ENCODE results near the gene XPO5. TPM values are rescaled to one million over a fixed set of nuclear protein-coding genes. Genes with fewer than 3 reads are reported as not detected.
"Not testable (repeated sequence)": the region's sequence is repeated elsewhere in the genome, so short reads cannot be mapped to it uniquely, and the experiment has no call there.

XPO5 gene
- total and polyA plus RNA-seq, 2 of the 4 experiments (the other 2 are of a cell fraction) = 29.0 to 30.1 TPM

DNA sequence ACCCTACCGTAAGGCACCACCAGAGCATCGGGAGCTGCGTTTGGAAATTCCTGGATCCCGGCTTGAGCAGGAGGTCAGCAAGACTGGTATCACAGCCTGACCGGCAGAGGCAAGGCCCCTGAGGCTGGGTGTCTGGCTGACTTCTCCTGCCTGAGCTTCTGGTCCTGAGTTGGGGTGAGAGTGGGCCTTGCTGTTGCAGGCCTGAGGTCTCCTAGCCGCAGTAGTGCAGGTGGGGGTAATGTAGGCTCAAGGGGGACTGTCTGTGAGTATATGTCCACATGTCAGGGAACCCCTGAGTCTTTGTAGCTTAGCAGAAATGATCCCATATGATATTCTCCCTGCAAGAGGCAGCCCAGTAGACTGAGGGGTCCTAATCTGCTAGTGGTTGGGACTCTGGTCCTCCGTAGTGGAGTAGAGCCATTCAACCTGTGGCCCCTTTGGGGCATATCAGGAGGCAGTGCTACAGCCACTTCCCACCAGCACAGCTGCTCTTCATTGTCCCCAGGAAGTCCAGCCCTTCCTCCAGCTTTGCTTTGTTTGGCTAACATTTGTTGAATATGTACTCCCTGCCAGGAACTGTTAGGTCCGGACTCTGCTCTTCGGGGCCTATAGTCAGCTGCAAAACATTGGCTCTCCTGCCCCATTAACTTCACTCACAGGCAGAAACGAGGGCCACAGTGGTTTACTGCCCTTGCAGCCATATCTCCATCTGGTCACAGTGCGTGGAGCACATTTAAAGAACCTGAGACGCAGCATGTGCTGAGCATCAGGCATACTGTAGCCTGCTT, 76.6 kb downstream of the XPO5 start (continued):
- TF ChIP-seq, protein P1, sequence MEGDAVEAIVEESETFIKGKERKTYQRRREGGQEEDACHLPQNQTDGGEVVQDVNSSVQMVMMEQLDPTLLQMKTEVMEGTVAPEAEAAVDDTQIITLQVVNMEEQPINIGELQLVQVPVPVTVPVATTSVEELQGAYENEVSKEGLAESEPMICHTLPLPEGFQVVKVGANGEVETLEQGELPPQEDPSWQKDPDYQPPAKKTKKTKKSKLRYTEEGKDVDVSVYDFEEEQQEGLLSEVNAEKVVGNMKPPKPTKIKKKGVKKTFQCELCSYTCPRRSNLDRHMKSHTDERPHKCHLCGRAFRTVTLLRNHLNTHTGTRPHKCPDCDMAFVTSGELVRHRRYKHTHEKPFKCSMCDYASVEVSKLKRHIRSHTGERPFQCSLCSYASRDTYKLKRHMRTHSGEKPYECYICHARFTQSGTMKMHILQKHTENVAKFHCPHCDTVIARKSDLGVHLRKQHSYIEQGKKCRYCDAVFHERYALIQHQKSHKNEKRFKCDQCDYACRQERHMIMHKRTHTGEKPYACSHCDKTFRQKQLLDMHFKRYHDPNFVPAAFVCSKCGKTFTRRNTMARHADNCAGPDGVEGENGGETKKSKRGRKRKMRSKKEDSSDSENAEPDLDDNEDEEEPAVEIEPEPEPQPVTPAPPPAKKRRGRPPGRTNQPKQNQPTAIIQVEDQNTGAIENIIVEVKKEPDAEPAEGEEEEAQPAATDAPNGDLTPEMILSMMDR (conservative IDR thresholded peaks at IDR 0.05; ENCODE audit: low read depth, low read length) = no peak

DNA sequence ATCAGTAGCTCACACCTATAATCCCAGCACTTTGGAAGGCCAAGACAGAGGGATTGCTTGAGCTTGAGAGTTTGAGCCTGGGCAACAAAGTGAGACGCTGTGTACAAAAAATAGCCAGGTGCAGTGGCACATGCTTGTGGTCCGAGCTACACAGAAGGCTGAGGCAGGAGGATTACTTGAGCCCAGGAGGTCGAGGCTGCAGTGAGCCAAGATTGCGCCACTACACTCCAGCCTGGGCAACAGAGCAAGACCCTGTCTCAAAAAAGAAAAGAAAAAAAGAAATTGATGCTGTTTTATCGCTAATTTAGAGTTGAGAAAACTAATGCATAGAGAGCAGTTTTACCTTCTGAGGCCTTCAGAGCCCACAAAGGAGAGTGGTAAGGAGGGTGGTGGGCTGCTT, 77.5 kb downstream of the XPO5 start:
- intact Hi-C loops (cut with micrococcal nuclease) = loop anchor here (5.0 kb wide), 1 partner anchor 131 kb away; the partner anchor contains the start of gene ZNF318
- H3K4me1 ChIP-seq (ENCODE audit: control insufficient read depth, insufficient read depth, low read length) = peaks cover 35% of the 10 kb centered on the region

More for the DNA sequence above, 77.5 kb downstream of the XPO5 start:
- H3K27ac ChIP-seq (ENCODE audit: insufficient read depth, low read length); H2AK5ac ChIP-seq (ENCODE audit: low read depth, low read length); BruUV-seq (replicated peaks); H4K8ac ChIP-seq (ENCODE audit: low read depth in 2 of 2, low read length in 2 of 2); H3K18ac ChIP-seq (ENCODE audit: low read depth, low read length); H3K9ac ChIP-seq (ENCODE audit: low read depth, low read length); POLR2A ChIA-PET (ENCODE audit: unreplicated experiment); H2AK9ac ChIP-seq (replicated peaks; ENCODE audit: low read depth, low read length, poor library complexity); H3K23ac ChIP-seq (ENCODE audit: low read depth, low read length); H2AFZ ChIP-seq (replicated peaks; ENCODE audit: low read length, poor library complexity); H3K56ac ChIP-seq (ENCODE audit: extremely low read depth, insufficient read depth, low read length); H4K91ac ChIP-seq (ENCODE audit: insufficient read depth, low read depth, low read length); H2BK15ac ChIP-seq (ENCODE audit: low read depth, low read length); H3K4ac ChIP-seq (ENCODE audit: low read depth, low read length); H4K5ac ChIP-seq (ENCODE audit: low read depth, low read length); CTCF ChIA-PET; H3K4me2 ChIP-seq (ENCODE audit: low read depth, low read length); H3K9me3 ChIP-seq (ENCODE audit: control insufficient read depth, insufficient read depth, low read length); H3K4me3 ChIP-seq (ENCODE audit: insufficient read depth, low read depth, low read length); H3K14ac ChIP-seq (replicated peaks; ENCODE audit: low read depth, low read length); H2BK5ac ChIP-seq (ENCODE audit: low read depth, low read length, poor library complexity, severe bottlenecking); DNase-seq; H2BK120ac ChIP-seq (ENCODE audit: low read depth, low read length); dilution Hi-C loops (cut with HindIII; ENCODE audit: low sequenced_read_pairs, unreplicated experiment); H2BK20ac ChIP-seq (ENCODE audit: low read depth, low read length); H3K27me3 ChIP-seq (ENCODE audit: control insufficient read depth, insufficient read depth, low read length); ATAC-seq (ENCODE audit: low read depth): not testable (repeated sequence)
- Histone ChIP-seq H4K20me1 (ENCODE audit: insufficient read depth, low read length) (peaks cover 14% of the 10 kb centered on the region; the same call in 1 of the 2 replicates), H3K9me1 (ENCODE audit: insufficient read depth, low read length) (peaks cover 23% of the 10 kb centered on the region), H3K79me1 (ENCODE audit: low read depth in 1 of 2, low read length in 2 of 2) (peaks cover 20 to 44% of the 10 kb centered on the region in 2 experiments), H3K36me3 (ENCODE audit: control insufficient read depth, insufficient read depth, low read length) (peaks cover 42% of the 10 kb centered on the region)
- in situ Hi-C loops (cut with MboI; ENCODE audit: low sequenced_read_pairs) = loop anchor here (5.0 to 10.0 kb wide), 2 partner anchors 36 to 53 kb away; no protein-coding TSS in a partner anchor
- WGBS, 2 experiments (ENCODE audit: extremely low coverage in 2 of 2, insufficient read length in 1 of 2) = 100% methylated on average over 4 of the region's 5 CpGs; no CpG with 5 or more reads in 1 of the 2 experiments
